H9 (cell line): ENCODE data around the gene STAU1. TPM values are rescaled to one million over a fixed set of nuclear protein-coding genes. Genes with fewer than 3 reads are reported as not detected.

Experiments
- DNase-seq: peaks from one replicate; pipeline ENCODE4 v3.0.0-alpha.2; 2017
- H2AFZ ChIP-seq: one replicate; pipeline ENCODE4 v1.6.1; 2013; ENCODE audit warnings: mild to moderate bottlenecking, low read length, control low read depth, moderate library complexity
- H2AK5ac ChIP-seq: 2 replicates; pipeline ENCODE4 v1.6.1; 2013; ENCODE audit warnings: low read length, control low read depth, mixed read lengths; ENCODE audit not compliant: insufficient read length
- H2BK120ac ChIP-seq: one replicate; pipeline ENCODE4 v1.6.1; 2013; ENCODE audit warnings: low read depth, mild to moderate bottlenecking, low read length, control low read depth, inconsistent platforms; ENCODE audit not compliant: poor library complexity, severe bottlenecking
- H2BK12ac ChIP-seq: 2 replicates; pipeline ENCODE4 v1.6.1; 2013; ENCODE audit warnings: low read length, control low read depth, mixed read lengths, low read depth; ENCODE audit not compliant: insufficient read length
- H2BK15ac ChIP-seq: 2 replicates; pipeline ENCODE4 v1.6.1; 2013; ENCODE audit warnings: low read depth, low read length, control low read depth
- H2BK20ac ChIP-seq: one replicate; pipeline ENCODE4 v1.6.1; 2013; ENCODE audit warnings: low read depth, mild to moderate bottlenecking, low read length, control low read depth, inconsistent platforms; ENCODE audit not compliant: poor library complexity, severe bottlenecking
- H2BK5ac ChIP-seq: 2 replicates; pipeline ENCODE4 v1.6.1; 2013; ENCODE audit warnings: low read length, control low read depth, mixed read lengths; ENCODE audit not compliant: insufficient read length
- H3K14ac ChIP-seq: 2 replicates; pipeline ENCODE4 v1.6.1; 2013; ENCODE audit warnings: low read length, control low read depth; ENCODE audit not compliant: insufficient read depth
- H3K18ac ChIP-seq: 2 replicates; pipeline ENCODE4 v1.6.1; 2013; ENCODE audit warnings: low read depth, mild to moderate bottlenecking, mixed read lengths, low read length, control low read depth; ENCODE audit not compliant: insufficient read length
- H3K23ac ChIP-seq: 2 replicates; pipeline ENCODE4 v1.6.1; 2013; ENCODE audit warnings: low read length, control low read depth, mixed read lengths, low read depth; ENCODE audit not compliant: insufficient read length
- H3K23me2 ChIP-seq: 2 replicates; pipeline ENCODE4 v1.6.1; 2013; ENCODE audit warnings: low read depth, mild to moderate bottlenecking, mixed read lengths, low read length, control low read depth; ENCODE audit not compliant: insufficient read length, poor library complexity, severe bottlenecking
- H3K27ac ChIP-seq: 2 replicates; pipeline ENCODE4 v1.5.1; 2013; ENCODE audit warnings: low read length, control low read depth, mixed read lengths, low read depth; ENCODE audit not compliant: insufficient read length
- H3K27me3 ChIP-seq: 2 replicates; pipeline ENCODE4 v1.6.1; 2013; ENCODE audit warnings: low read length, control low read depth, inconsistent platforms; ENCODE audit not compliant: insufficient read depth
- H3K4ac ChIP-seq: 2 replicates; pipeline ENCODE4 v1.6.1; 2013; ENCODE audit warnings: low read depth, mild to moderate bottlenecking, control low read depth, inconsistent platforms, low read length, moderate library complexity
- H3K4me1 ChIP-seq: 2 replicates; pipeline ENCODE4 v1.6.1; 2013; ENCODE audit warnings: low read length, control low read depth, inconsistent platforms; ENCODE audit not compliant: insufficient read depth
- H3K4me2 ChIP-seq: 2 replicates; pipeline ENCODE4 v1.6.1; 2013; ENCODE audit warnings: low read length, control low read depth, mixed read lengths; ENCODE audit not compliant: insufficient read length, insufficient read depth
- H3K56ac ChIP-seq: 2 replicates; pipeline ENCODE4 v1.6.1; 2013; ENCODE audit warnings: low read depth, mild to moderate bottlenecking, mixed read lengths, low read length, control low read depth; ENCODE audit not compliant: insufficient read length
- H3K79me1 ChIP-seq: 2 replicates; pipeline ENCODE4 v1.6.1; 2013; ENCODE audit warnings: low read depth, mild to moderate bottlenecking, moderate library complexity, low read length, control low read depth, inconsistent platforms; ENCODE audit not compliant: insufficient read depth, poor library complexity, severe bottlenecking
- H3K79me2 ChIP-seq: 2 replicates; pipeline ENCODE4 v1.6.1; 2013; ENCODE audit warnings: low read length, control low read depth, inconsistent platforms; ENCODE audit not compliant: insufficient read depth
- H3K9ac ChIP-seq: 2 replicates; pipeline ENCODE4 v1.6.1; 2013; ENCODE audit warnings: low read length, control low read depth, mixed read lengths; ENCODE audit not compliant: insufficient read length; ENCODE audit errors: extremely low read depth
- H3K9me3 ChIP-seq: one replicate; pipeline ENCODE4 v1.6.1; 2013; ENCODE audit warnings: low read depth, low read length, inconsistent platforms; ENCODE audit not compliant: control insufficient read depth
- H3T11ph ChIP-seq: one replicate; pipeline ENCODE4 v1.6.1; 2013; ENCODE audit warnings: mild to moderate bottlenecking, low read length, control low read depth, inconsistent platforms
- H4K20me1 ChIP-seq: one replicate; pipeline ENCODE4 v1.6.1; 2013; ENCODE audit not compliant: control insufficient read depth, insufficient read length, insufficient read depth
- H4K5ac ChIP-seq: 2 replicates; pipeline ENCODE4 v1.6.1; 2013; ENCODE audit warnings: low read depth, mild to moderate bottlenecking, mixed read lengths, low read length, control low read depth; ENCODE audit not compliant: insufficient read length
- H4K8ac ChIP-seq: replicated peaks from 2 replicates; pipeline ENCODE4 v1.6.1; 2013; ENCODE audit warnings: low read length, control low read depth, mixed read lengths, low read depth; ENCODE audit not compliant: insufficient read length
- H4K91ac ChIP-seq: 2 replicates; pipeline ENCODE4 v1.6.1; 2013; ENCODE audit warnings: low read depth, mild to moderate bottlenecking, moderate library complexity, mixed read lengths, low read length, control low read depth; ENCODE audit not compliant: insufficient read length
- H3K27ac Mint-ChIP-seq, 3 experiments: 2 replicates in 2 of 3; 3 replicates in 1 of 3; pipeline ENCODE4 v1.8.0; 2020 to 2021; ENCODE audit warnings: mixed read lengths in 3 of 3, mild to moderate bottlenecking in 1 of 3, moderate library complexity in 1 of 3
- H3K27me3 Mint-ChIP-seq: 2 replicates; pipeline ENCODE4 v1.8.0; 2021; ENCODE audit warnings: low read depth, mild to moderate bottlenecking, moderate library complexity, mixed read lengths
- H3K36me3 Mint-ChIP-seq, 3 experiments: 2 replicates in 2 of 3; 3 replicates in 1 of 3; pipeline ENCODE4 v1.8.0; 2020 to 2021; ENCODE audit warnings: low read depth in 3 of 3, mixed read lengths in 3 of 3; ENCODE audit not compliant: insufficient read depth in 1 of 3
- H3K4me1 Mint-ChIP-seq, 2 experiments: 2 replicates each; pipeline ENCODE4 v1.8.0; 2020; ENCODE audit warnings: mixed read lengths in 2 of 2
- H3K4me3 Mint-ChIP-seq, 2 experiments: 2 replicates in 1 of 2; 3 replicates in 1 of 2; pipeline ENCODE4 v1.8.0; 2020 to 2021; ENCODE audit warnings: mild to moderate bottlenecking in 2 of 2, mixed read lengths in 2 of 2, moderate library complexity in 1 of 2
- H3K9me3 Mint-ChIP-seq, 2 experiments: 2 replicates in 1 of 2; 3 replicates in 1 of 2; pipeline ENCODE4 v1.8.0; 2020; ENCODE audit warnings: mild to moderate bottlenecking in 2 of 2, mixed read lengths in 2 of 2, moderate library complexity in 1 of 2
- WGBS: extraction: QIAGEN DNeasy Blood & Tissue Kit; methylation state at CpG from one replicate; pipeline ENCODE4 v1.1.7; 2013; ENCODE audit warnings: missing lambda C conversion rate, low lambda C conversion rate, mixed read lengths; ENCODE audit not compliant: insufficient read length; ENCODE audit errors: extremely low coverage; 5-methylcytosine and 5-hydroxymethylcytosine counted together
- total RNA-seq: library from RNA; stranded (reverse); gene quantifications from 2 replicates; pipeline ENCODE4 v1.2.1, GENCODE V29; 2021
- TF ChIP-seq, protein P1 (sequence below): fragments of 200-600 bp; sonication (generic); conservative IDR thresholded peaks from 3 replicates; pipeline ENCODE4 v1.8.0; 2021; ENCODE audit warnings: antibody characterized with exemption, mild to moderate bottlenecking

The STAU1 gene
- total RNA-seq, 1 experiment from 2014 or later: 106 TPM

DNA sequence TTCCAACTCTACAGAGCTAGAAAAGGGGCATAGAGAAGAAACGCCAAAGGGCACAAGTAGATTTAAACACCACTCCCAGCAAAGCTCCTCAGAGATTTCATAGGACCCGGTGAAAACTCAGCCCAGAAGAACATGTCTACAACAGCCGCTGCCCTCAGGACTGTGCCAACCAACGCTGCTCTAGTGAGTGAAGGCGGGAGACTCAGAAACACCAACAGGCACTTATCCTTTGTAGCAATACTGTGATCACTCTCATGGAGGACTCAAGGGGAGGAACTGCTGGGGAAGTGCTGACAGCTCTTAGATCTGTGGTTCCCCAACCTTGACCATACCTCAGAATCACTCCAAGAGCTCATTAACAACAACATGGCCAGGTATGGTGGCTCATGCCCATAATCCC is 39.5 kb downstream of the STAU1 start:
- Mint-ChIP-seq H3K27me3 (no peaks in the 10 kb centered on the region), H3K9me3 (no peaks in the 10 kb centered on the region), H3K4me1 (no peaks in the 10 kb centered on the region), H3K36me3 (peaks cover 20 to 79% (median 43%) of the 10 kb centered on the region in 3 experiments; a peak in 6 of 7 replicates), H3K4me3 (no peak overlapping the region), H3K27ac (no peak overlapping the region)
- Histone ChIP-seq H3K4ac (no peak overlapping the region), H4K20me1 (no peaks in the 10 kb centered on the region), H2BK12ac (no peak overlapping the region), H2AFZ (no peak overlapping the region), H2BK120ac (no peak overlapping the region), H2AK5ac (no peak overlapping the region), H3K18ac (no peak overlapping the region), H3K79me2 (peaks cover 4% of the 10 kb centered on the region; the same call in 1 of the 2 replicates), H3T11ph (no peak overlapping the region), H3K27me3 (no peaks in the 10 kb centered on the region), H4K8ac (no peak overlapping the region), H4K5ac (no peak overlapping the region), H3K23me2 (no peaks in the 10 kb centered on the region), H2BK15ac (no peak overlapping the region), H2BK20ac (no peak overlapping the region), H4K91ac (no peak overlapping the region), H3K9me3 (no peaks in the 10 kb centered on the region), H3K79me1 (peaks cover 5% of the 10 kb centered on the region), H3K14ac (no peak overlapping the region), H3K27ac (no peak overlapping the region), H3K23ac (no peak overlapping the region), H3K4me2 (no peak overlapping the region), H3K9ac (no peak overlapping the region), H3K4me1 (no peaks in the 10 kb centered on the region), H2BK5ac (no peak overlapping the region), H3K56ac (no peak overlapping the region)
- TF ChIP-seq, protein P1, sequence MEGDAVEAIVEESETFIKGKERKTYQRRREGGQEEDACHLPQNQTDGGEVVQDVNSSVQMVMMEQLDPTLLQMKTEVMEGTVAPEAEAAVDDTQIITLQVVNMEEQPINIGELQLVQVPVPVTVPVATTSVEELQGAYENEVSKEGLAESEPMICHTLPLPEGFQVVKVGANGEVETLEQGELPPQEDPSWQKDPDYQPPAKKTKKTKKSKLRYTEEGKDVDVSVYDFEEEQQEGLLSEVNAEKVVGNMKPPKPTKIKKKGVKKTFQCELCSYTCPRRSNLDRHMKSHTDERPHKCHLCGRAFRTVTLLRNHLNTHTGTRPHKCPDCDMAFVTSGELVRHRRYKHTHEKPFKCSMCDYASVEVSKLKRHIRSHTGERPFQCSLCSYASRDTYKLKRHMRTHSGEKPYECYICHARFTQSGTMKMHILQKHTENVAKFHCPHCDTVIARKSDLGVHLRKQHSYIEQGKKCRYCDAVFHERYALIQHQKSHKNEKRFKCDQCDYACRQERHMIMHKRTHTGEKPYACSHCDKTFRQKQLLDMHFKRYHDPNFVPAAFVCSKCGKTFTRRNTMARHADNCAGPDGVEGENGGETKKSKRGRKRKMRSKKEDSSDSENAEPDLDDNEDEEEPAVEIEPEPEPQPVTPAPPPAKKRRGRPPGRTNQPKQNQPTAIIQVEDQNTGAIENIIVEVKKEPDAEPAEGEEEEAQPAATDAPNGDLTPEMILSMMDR: no peak
- no peak for DNase-seq
- WGBS: no CpG with 5 or more reads among the region's 5 CpGs
